ENCODE results near the gene PIN4.
"Not testable (repeated sequence)": the region's sequence is repeated elsewhere in the genome, so short reads cannot be mapped to it uniquely, and the experiment has no call there.

PIN4 gene

GRCh38 chrX:72145181-72145580, 36.4 kb upstream of the PIN4 start:
- Histone ChIP-seq H3K4me3 (ENCODE audit: low read length in 2 of 2) (no peak overlapping the region), H3K27me3 (ENCODE audit: control insufficient read depth in 1 of 2, insufficient read depth in 2 of 2, low read length in 2 of 2) (peaks cover 0 to 15% of the 10 kb centered on the region in 2 donors), H3K4me1 (ENCODE audit: control insufficient read depth, insufficient read depth, low read length) (peaks cover 3% of the 10 kb centered on the region), H3K9me3 (ENCODE audit: control insufficient read depth in 2 of 2, low read length in 2 of 2) (no peaks in the 10 kb centered on the region), H3K9ac (ENCODE audit: low read length in 2 of 2) (no peak overlapping the region), H3K36me3 (ENCODE audit: control insufficient read depth in 2 of 2, insufficient read depth in 2 of 2, low read length in 2 of 2) (peaks cover 6 to 16% of the 10 kb centered on the region in 2 donors), H3K27ac (ENCODE audit: low read length) (no peak overlapping the region)

GRCh38 chrX:72146527-72146926, 35.0 kb upstream of the PIN4 start:
- Histone ChIP-seq H3K27me3 (ENCODE audit: control insufficient read depth in 1 of 2, insufficient read depth in 2 of 2, low read length in 2 of 2) (peaks cover 0 to 16% of the 10 kb centered on the region in 2 donors), H3K9ac (ENCODE audit: low read length in 2 of 2) (no peak overlapping the region), H3K36me3 (ENCODE audit: control insufficient read depth in 2 of 2, insufficient read depth in 2 of 2, low read length in 2 of 2) (peaks cover 0 to 5% of the 10 kb centered on the region in 2 donors), H3K4me1 (ENCODE audit: control insufficient read depth, insufficient read depth, low read length) (peaks cover 3% of the 10 kb centered on the region), H3K4me3 (ENCODE audit: low read length in 2 of 2) (no peak overlapping the region), H3K9me3 (ENCODE audit: control insufficient read depth in 2 of 2, low read length in 2 of 2) (no peaks in the 10 kb centered on the region), H3K27ac (ENCODE audit: low read length) (no peak overlapping the region)

- H3K4me3 ChIP-seq (ENCODE audit: low read length in 2 of 2) = no peak overlapping the region
- H3K4me1 ChIP-seq (ENCODE audit: control insufficient read depth, insufficient read depth, low read length) = no peaks in the 10 kb centered on the region
- H3K9me3 ChIP-seq (ENCODE audit: control insufficient read depth in 2 of 2, low read length in 2 of 2) = no peaks in the 10 kb centered on the region
- H3K36me3 ChIP-seq (ENCODE audit: control insufficient read depth in 2 of 2, insufficient read depth in 2 of 2, low read length in 2 of 2) = no peaks in the 10 kb centered on the region
- peaks cover 0 to 8% of the 10 kb centered on the region in 2 donors for H3K27me3 ChIP-seq (ENCODE audit: control insufficient read depth in 1 of 2, insufficient read depth in 2 of 2, low read length in 2 of 2)
- H3K9ac ChIP-seq (ENCODE audit: low read length in 2 of 2) = no peak overlapping the region
- H3K27ac ChIP-seq (ENCODE audit: low read length) = no peak overlapping the region
These were observed 22.8 kb upstream of the PIN4 start for GRCh38 chrX:72158773-72159172.

- H3K36me3 ChIP-seq (ENCODE audit: control insufficient read depth in 2 of 2, insufficient read depth in 2 of 2, low read length in 2 of 2) = no peaks in the 10 kb centered on the region
- H3K27me3 ChIP-seq (ENCODE audit: control insufficient read depth in 1 of 2, insufficient read depth in 2 of 2, low read length in 2 of 2) = peaks cover 0 to 6% of the 10 kb centered on the region in 2 donors
- H3K27ac ChIP-seq (ENCODE audit: low read length) = no peak overlapping the region
- H3K9me3 ChIP-seq (ENCODE audit: control insufficient read depth in 2 of 2, low read length in 2 of 2) = no peaks in the 10 kb centered on the region
- H3K9ac ChIP-seq (ENCODE audit: low read length in 2 of 2) = no peak overlapping the region
- H3K4me3 ChIP-seq (ENCODE audit: low read length in 2 of 2) = no peak overlapping the region
- no peaks in the 10 kb centered on the region for H3K4me1 ChIP-seq (ENCODE audit: control insufficient read depth, insufficient read depth, low read length)
These were observed 21.8 kb upstream of the PIN4 start for GRCh38 chrX:72159769-72160168.

- peaks cover 0 to 5% of the 10 kb centered on the region in 2 donors for H3K27me3 ChIP-seq (ENCODE audit: control insufficient read depth in 1 of 2, insufficient read depth in 2 of 2, low read length in 2 of 2)
- H3K9me3 ChIP-seq (ENCODE audit: control insufficient read depth in 2 of 2, low read length in 2 of 2) = no peaks in the 10 kb centered on the region
- no peaks in the 10 kb centered on the region for H3K4me1 ChIP-seq (ENCODE audit: control insufficient read depth, insufficient read depth, low read length)
These were observed 16.0 kb upstream of the PIN4 start for GRCh38 chrX:72165551-72165950.

GRCh38 chrX:72169008-72169728, 12.4 kb upstream of the PIN4 start:
- no peaks in the 10 kb centered on the region for H3K36me3 ChIP-seq (ENCODE audit: control insufficient read depth in 2 of 2, insufficient read depth in 2 of 2, low read length in 2 of 2)
- no peaks in the 10 kb centered on the region for H3K9me3 ChIP-seq (ENCODE audit: control insufficient read depth in 2 of 2, low read length in 2 of 2)
- H3K9ac ChIP-seq (ENCODE audit: low read length in 2 of 2) = no peak overlapping the region
- H3K27me3 ChIP-seq (ENCODE audit: control insufficient read depth in 1 of 2, insufficient read depth in 2 of 2, low read length in 2 of 2) = peaks cover 0 to 4% of the 10 kb centered on the region in 2 donors
- no peak overlapping the region for H3K4me3 ChIP-seq (ENCODE audit: low read length in 2 of 2)
- H3K27ac ChIP-seq (ENCODE audit: low read length) = no peak overlapping the region
- no peaks in the 10 kb centered on the region for H3K4me1 ChIP-seq (ENCODE audit: control insufficient read depth, insufficient read depth, low read length)

More at GRCh38 chrX:72165551-72165950, 16.0 kb upstream of the PIN4 start:
- no peak overlapping the region for H3K27ac ChIP-seq (ENCODE audit: low read length)
- H3K36me3 ChIP-seq (ENCODE audit: control insufficient read depth in 2 of 2, insufficient read depth in 2 of 2, low read length in 2 of 2) = no peaks in the 10 kb centered on the region
- no peak overlapping the region for H3K9ac ChIP-seq (ENCODE audit: low read length in 2 of 2)
- no peak overlapping the region for H3K4me3 ChIP-seq (ENCODE audit: low read length in 2 of 2)

- H3K27me3 ChIP-seq (ENCODE audit: control insufficient read depth in 1 of 2, insufficient read depth in 2 of 2, low read length in 2 of 2); H3K36me3 ChIP-seq (ENCODE audit: control insufficient read depth in 2 of 2, insufficient read depth in 2 of 2, low read length in 2 of 2); H3K4me3 ChIP-seq (ENCODE audit: low read length in 2 of 2); H3K9ac ChIP-seq (ENCODE audit: low read length in 2 of 2); H3K9me3 ChIP-seq (ENCODE audit: control insufficient read depth in 2 of 2, low read length in 2 of 2); H3K27ac ChIP-seq (ENCODE audit: low read length); H3K4me1 ChIP-seq (ENCODE audit: control insufficient read depth, insufficient read depth, low read length): not testable (repeated sequence)
These were observed 5.3 kb upstream of the PIN4 start for GRCh38 chrX:72176289-72176688.

GRCh38 chrX:72176981-72177380, 4.6 kb upstream of the PIN4 start:
- H3K9ac ChIP-seq (ENCODE audit: low read length in 2 of 2) = no peak overlapping the region
- H3K9me3 ChIP-seq (ENCODE audit: control insufficient read depth in 2 of 2, low read length in 2 of 2) = no peaks in the 10 kb centered on the region
- no peak overlapping the region for H3K4me3 ChIP-seq (ENCODE audit: low read length in 2 of 2)
- no peaks in the 10 kb centered on the region for H3K36me3 ChIP-seq (ENCODE audit: control insufficient read depth in 2 of 2, insufficient read depth in 2 of 2, low read length in 2 of 2)
- no peaks in the 10 kb centered on the region for H3K4me1 ChIP-seq (ENCODE audit: control insufficient read depth, insufficient read depth, low read length)
- H3K27me3 ChIP-seq (ENCODE audit: control insufficient read depth in 1 of 2, insufficient read depth in 2 of 2, low read length in 2 of 2) = peaks cover 0 to 6% of the 10 kb centered on the region in 2 donors
- no peak overlapping the region for H3K27ac ChIP-seq (ENCODE audit: low read length)

- Histone ChIP-seq H3K27me3 (ENCODE audit: control insufficient read depth in 1 of 2, insufficient read depth in 2 of 2, low read length in 2 of 2) (peaks cover 0 to 3% of the 10 kb centered on the region in 2 donors), H3K9ac (ENCODE audit: low read length in 2 of 2) (peak overlapping the region; percentile 17 to 21), H3K4me1 (ENCODE audit: control insufficient read depth, insufficient read depth, low read length) (peaks cover 15% of the 10 kb centered on the region), H3K4me3 (ENCODE audit: low read length in 2 of 2) (peak overlapping the region in 1 of 2 donors; percentile 79), H3K27ac (ENCODE audit: low read length) (peak overlapping the region; percentile 71), H3K9me3 (ENCODE audit: control insufficient read depth in 2 of 2, low read length in 2 of 2) (no peaks in the 10 kb centered on the region), H3K36me3 (ENCODE audit: control insufficient read depth in 2 of 2, insufficient read depth in 2 of 2, low read length in 2 of 2) (no peaks in the 10 kb centered on the region)
These were observed 1.0 kb upstream of the PIN4 start for GRCh38 chrX:72180539-72180938.

- Histone ChIP-seq H3K4me1 (ENCODE audit: control insufficient read depth, insufficient read depth, low read length) (peaks cover 15% of the 10 kb centered on the region), H3K4me3 (ENCODE audit: low read length in 2 of 2) (peak overlapping the region; percentile 73 to 79), H3K27ac (ENCODE audit: low read length) (no peak overlapping the region), H3K36me3 (ENCODE audit: control insufficient read depth in 2 of 2, insufficient read depth in 2 of 2, low read length in 2 of 2) (no peaks in the 10 kb centered on the region), H3K9me3 (ENCODE audit: control insufficient read depth in 2 of 2, low read length in 2 of 2) (no peaks in the 10 kb centered on the region), H3K27me3 (ENCODE audit: control insufficient read depth in 1 of 2, insufficient read depth in 2 of 2, low read length in 2 of 2) (peaks cover 0 to 3% of the 10 kb centered on the region in 2 donors), H3K9ac (ENCODE audit: low read length in 2 of 2) (peak overlapping the region in 1 of 2 donors; percentile 79)
These were observed 1.4 kb downstream of the PIN4 start for GRCh38 chrX:72182924-72183323.

GRCh38 chrX:72201836-72202536, 20.4 kb downstream of the PIN4 start:
- H3K27ac ChIP-seq (ENCODE audit: low read length) = no peak overlapping the region
- H3K36me3 ChIP-seq (ENCODE audit: control insufficient read depth in 2 of 2, insufficient read depth in 2 of 2, low read length in 2 of 2) = peaks cover 0 to 4% of the 10 kb centered on the region in 2 donors
- no peaks in the 10 kb centered on the region for H3K9me3 ChIP-seq (ENCODE audit: control insufficient read depth in 2 of 2, low read length in 2 of 2)
- H3K4me3 ChIP-seq (ENCODE audit: low read length in 2 of 2) = no peak overlapping the region
- peaks cover 0 to 3% of the 10 kb centered on the region in 2 donors for H3K27me3 ChIP-seq (ENCODE audit: control insufficient read depth in 1 of 2, insufficient read depth in 2 of 2, low read length in 2 of 2)
- H3K4me1 ChIP-seq (ENCODE audit: control insufficient read depth, insufficient read depth, low read length) = no peaks in the 10 kb centered on the region
- no peak overlapping the region for H3K9ac ChIP-seq (ENCODE audit: low read length in 2 of 2)
